H1 (cell line): ENCODE data around the gene COL26A1. TPM values are rescaled to one million over a fixed set of nuclear protein-coding genes. Genes with fewer than 3 reads are reported as not detected.

Experiments
- CTCF ChIA-PET: fragments of 300-600 bp; sonication (Branson Sonifier 250); formaldehyde crosslinking; loops from one replicate; lab custom pipeline; 2021; ENCODE audit not compliant: partially characterized antibody; lab: Charles Lee
- POLR2A ChIA-PET: fragments of 300-600 bp; sonication (Branson Sonifier 250); formaldehyde crosslinking; loops from one replicate; lab custom pipeline; 2021; ENCODE audit warnings: inconsistent platforms; ENCODE audit not compliant: partially characterized antibody; lab: Charles Lee
- DNase-seq, 2 experiments: peaks; one replicate each; pipeline versions ENCODE4 v3.0.0 to v3.0.0-alpha.2; 2010 to 2022; ENCODE audit warnings: low spot score in 2 of 2, low read depth in 1 of 2, mixed read lengths in 1 of 2
- FAIRE-seq: peaks from 2 replicates; lab custom pipeline; 2011; peaks lifted over from hg19 to GRCh38; lab: Jason Lieb, UNC
- H2AFZ ChIP-seq: 2 replicates; pipeline ENCODE4 v1.8.1; 2012; ENCODE audit warnings: low read length, inconsistent platforms
- H2AK5ac ChIP-seq: 2 replicates; pipeline ENCODE4 v1.6.1; 2013; ENCODE audit warnings: low read depth, low read length
- H2BK120ac ChIP-seq: replicated peaks from 2 replicates; pipeline ENCODE3; 2013; ENCODE audit warnings: low read depth, low read length, inconsistent platforms
- H2BK12ac ChIP-seq: 2 replicates; pipeline ENCODE4 v1.6.1; 2013; ENCODE audit warnings: low read depth, low read length
- H2BK15ac ChIP-seq: 2 replicates; pipeline ENCODE4 v1.6.1; 2013; ENCODE audit warnings: low read length
- H2BK20ac ChIP-seq: 2 replicates; pipeline ENCODE4 v1.6.1; 2013; ENCODE audit warnings: low read length
- H2BK5ac ChIP-seq: 2 replicates; pipeline ENCODE4 v1.6.1; 2013; ENCODE audit warnings: low read depth, low read length
- H3K14ac ChIP-seq: 2 replicates; pipeline ENCODE4 v1.6.1; 2013; ENCODE audit warnings: inconsistent platforms; ENCODE audit not compliant: insufficient read length
- H3K18ac ChIP-seq: 2 replicates; pipeline ENCODE4 v1.6.1; 2013; ENCODE audit warnings: low read length; ENCODE audit errors: extremely low read depth
- H3K23ac ChIP-seq: 2 replicates; pipeline ENCODE4 v1.6.1; 2013; ENCODE audit warnings: inconsistent platforms; ENCODE audit not compliant: insufficient read length
- H3K23me2 ChIP-seq: 2 replicates; pipeline ENCODE4 v1.6.1; 2013; ENCODE audit warnings: low read depth, low read length
- H3K27ac ChIP-seq: 2 replicates; pipeline ENCODE4 v1.6.1; 2011; ENCODE audit warnings: low read depth, low read length, inconsistent platforms
- H3K27me3 ChIP-seq, 4 experiments: replicated peaks in 1 of 4; 1 replicate in 1 of 4; 2 replicates in 3 of 4; pipeline versions ENCODE4 v1.6.1 to v1.8.1; 2011 to 2013; ENCODE audit warnings: low read length in 3 of 4, mild to moderate bottlenecking in 3 of 4, inconsistent platforms in 2 of 4, mixed read lengths in 2 of 4, moderate library complexity in 1 of 4; ENCODE audit not compliant: control insufficient read depth in 3 of 4, insufficient read depth in 3 of 4; ENCODE audit errors: extremely low read depth in 1 of 4
- H3K36me3 ChIP-seq, 4 experiments: 2 replicates each; pipeline versions ENCODE4 v1.6.1 to v1.8.1; 2011 to 2013; ENCODE audit warnings: mild to moderate bottlenecking in 4 of 4, low read length in 3 of 4, moderate library complexity in 2 of 4, control low read depth in 1 of 4, inconsistent platforms in 1 of 4; ENCODE audit not compliant: insufficient read depth in 4 of 4, control insufficient read depth in 2 of 4
- H3K4ac ChIP-seq: replicated peaks from 2 replicates; pipeline ENCODE3; 2013; ENCODE audit warnings: low read length, low read depth, mixed read lengths, inconsistent platforms; ENCODE audit not compliant: insufficient read length
- H3K4me1 ChIP-seq, 4 experiments: replicated peaks in 1 of 4; 1 replicate in 1 of 4; 2 replicates in 3 of 4; pipeline versions ENCODE4 v1.6.1 to v1.8.1; 2011 to 2013; ENCODE audit warnings: low read length in 3 of 4, inconsistent platforms in 2 of 4, mixed read lengths in 1 of 4; ENCODE audit not compliant: insufficient read depth in 4 of 4, control insufficient read depth in 3 of 4
- H3K4me2 ChIP-seq, 2 experiments: 2 replicates each; pipeline versions ENCODE4 v1.6.1 to v1.8.1; 2011 to 2013; ENCODE audit warnings: low read depth in 2 of 2, low read length in 2 of 2, control low read depth in 1 of 2, inconsistent platforms in 1 of 2, mild to moderate bottlenecking in 1 of 2; ENCODE audit not compliant: insufficient read depth in 1 of 2
- H3K4me3 ChIP-seq, 4 experiments: fragments of 200-600, 300-600 bp in 1 of 4; sonication (generic), shearing (Covaris generic), sonication (Bioruptor Twin) in 1 of 4; 2 replicates each; pipeline versions ENCODE4 v1.5.1 to v1.8.1; 2011 to 2016; ENCODE audit warnings: low read length in 4 of 4, low read depth in 3 of 4, control low read depth in 2 of 4, inconsistent platforms in 2 of 4, mild to moderate bottlenecking in 2 of 4, mixed read lengths in 1 of 4, moderate library complexity in 1 of 4; ENCODE audit not compliant: insufficient read depth in 2 of 4; ENCODE audit errors: extremely low read depth in 1 of 4
- H3K56ac ChIP-seq: replicated peaks from 2 replicates; pipeline ENCODE3; 2013; ENCODE audit warnings: low read depth, mild to moderate bottlenecking, mixed read lengths, low read length, inconsistent platforms; ENCODE audit not compliant: insufficient read length
- H3K79me1 ChIP-seq: 2 replicates; pipeline ENCODE4 v1.6.1; 2013; ENCODE audit warnings: low read depth, low read length, control low read depth
- H3K79me2 ChIP-seq, 2 experiments: 2 replicates each; pipeline versions ENCODE4 v1.6.1 to v1.8.1; 2012 to 2013; ENCODE audit warnings: low read length in 2 of 2, mild to moderate bottlenecking in 2 of 2, inconsistent platforms in 1 of 2; ENCODE audit not compliant: insufficient read depth in 2 of 2, control insufficient read depth in 1 of 2
- H3K9ac ChIP-seq, 4 experiments: replicated peaks in 1 of 4; 1 replicate in 1 of 4; 2 replicates in 3 of 4; pipeline versions ENCODE4 v1.6.1 to v1.8.1; 2011 to 2013; ENCODE audit warnings: low read depth in 3 of 4, low read length in 3 of 4, control low read depth in 2 of 4, mild to moderate bottlenecking in 2 of 4, moderate library complexity in 2 of 4, inconsistent platforms in 1 of 4; ENCODE audit errors: extremely low read depth in 1 of 4
- H3K9me3 ChIP-seq, 2 experiments: 2 replicates each; pipeline versions ENCODE4 v1.6.1 to v1.8.1; 2012 to 2013; ENCODE audit warnings: mild to moderate bottlenecking in 2 of 2, moderate library complexity in 2 of 2, control low read depth in 1 of 2, inconsistent platforms in 1 of 2, low read depth in 1 of 2, low read length in 1 of 2, mixed read lengths in 1 of 2; ENCODE audit not compliant: insufficient read depth in 2 of 2
- H4K20me1 ChIP-seq, 2 experiments: replicated peaks in 1 of 2; 2 replicates each; pipeline versions ENCODE3 to v1.8.1; 2011 to 2013; ENCODE audit warnings: inconsistent platforms in 2 of 2, low read length in 2 of 2, mild to moderate bottlenecking in 1 of 2; ENCODE audit not compliant: insufficient read depth in 2 of 2, control insufficient read depth in 1 of 2
- H4K5ac ChIP-seq: 2 replicates; pipeline ENCODE4 v1.6.1; 2013; ENCODE audit warnings: low read length, low read depth, mixed read lengths, inconsistent platforms; ENCODE audit not compliant: insufficient read length
- H4K8ac ChIP-seq: 2 replicates; pipeline ENCODE4 v1.8.0; 2013; ENCODE audit warnings: mild to moderate bottlenecking, moderate library complexity, low read length, inconsistent platforms; ENCODE audit not compliant: insufficient read depth; ENCODE audit errors: extremely low read depth
- H4K91ac ChIP-seq: replicated peaks from 2 replicates; pipeline ENCODE3; 2013; ENCODE audit warnings: low read length, mixed read lengths, inconsistent platforms; ENCODE audit not compliant: insufficient read length
- BRCA1 ChIP-seq: IDR thresholded peaks from 2 replicates; pipeline ENCODE4 v1.6.1; 2012; ENCODE audit warnings: low read depth, low read length, improper control_type of control experiment
- GTF2F1 ChIP-seq: IDR thresholded peaks from 2 replicates; pipeline ENCODE4 v1.6.1; 2012; ENCODE audit warnings: low read depth, low read length, improper control_type of control experiment, borderline replicate concordance
- MAFK ChIP-seq: IDR thresholded peaks from 2 replicates; pipeline ENCODE4 v1.6.1; 2012; ENCODE audit warnings: low read depth, mild to moderate bottlenecking, improper control_type of control experiment, low read length
- TCF12 ChIP-seq: IDR thresholded peaks from 2 replicates; pipeline ENCODE4 v1.6.1; 2011; ENCODE audit warnings: low read depth, mild to moderate bottlenecking, low read length
- ZNF274 ChIP-seq: IDR thresholded peaks from 2 replicates; pipeline ENCODE4 v1.7.0; 2012; ENCODE audit warnings: low read length, borderline replicate concordance; ENCODE audit errors: extremely low read depth
- WGBS, 2 experiments: shearing (Covaris generic) in 1 of 2; methylation state at CpG; one replicate each; pipeline versions ENCODE4 v1.1.6 to v1.1.7; 2013 to 2015; ENCODE audit warnings: low lambda C conversion rate in 2 of 2, mixed read lengths in 2 of 2, inconsistent platforms in 1 of 2, low coverage in 1 of 2, missing lambda C conversion rate in 1 of 2; ENCODE audit not compliant: insufficient replicate concordance in 2 of 2, insufficient coverage in 1 of 2, insufficient read length in 1 of 2; ENCODE audit errors: extremely low coverage in 1 of 2, missing lambda C conversion rate in 1 of 2; 5-methylcytosine and 5-hydroxymethylcytosine counted together
- polyA plus RNA-seq, 7 experiments: library from polyadenylated mRNA; depleted of rRNA in 3 of 7; stranded (reverse) in 5 of 7; unstranded in 2 of 7; fragments of >200 nt in 5 of 7; fragments of 200-250 nt in 2 of 7; gene quantifications; 1 replicate in 5 of 7; 2 replicates in 1 of 7; 4 replicates in 1 of 7; pipeline versions ENCODE4 v1.2.1 to v1.2.3, GENCODE V29; 2011 to 2013; ENCODE audit warnings: missing spikeins in 2 of 7, mixed read lengths in 2 of 7
- total RNA-seq: library from RNA; stranded (reverse); fragmentation: NEBNext Ultra II Directional; extraction: Animal tissue kit (Norgen Biotek cat#: 25700); gene quantifications from 2 replicates; pipeline ENCODE4 v1.2.1, GENCODE V29; 2021
- TF ChIP-seq, protein P1 (sequence below): IDR thresholded peaks from 2 replicates; pipeline ENCODE4 v1.6.1; 2011; ENCODE audit warnings: low read length, improper control_type of control experiment
- TF ChIP-seq, protein P2 (sequence below): IDR thresholded peaks from 2 replicates; pipeline ENCODE4 v1.6.1; 2012; ENCODE audit warnings: low read length, inconsistent platforms

The COL26A1 gene
- total and polyA plus RNA-seq, 2 of the 8 experiments (the other 6 are each of a cell fraction or from before 2014, with no cell fraction given), result 51.1 to 68.8 TPM

DNA sequence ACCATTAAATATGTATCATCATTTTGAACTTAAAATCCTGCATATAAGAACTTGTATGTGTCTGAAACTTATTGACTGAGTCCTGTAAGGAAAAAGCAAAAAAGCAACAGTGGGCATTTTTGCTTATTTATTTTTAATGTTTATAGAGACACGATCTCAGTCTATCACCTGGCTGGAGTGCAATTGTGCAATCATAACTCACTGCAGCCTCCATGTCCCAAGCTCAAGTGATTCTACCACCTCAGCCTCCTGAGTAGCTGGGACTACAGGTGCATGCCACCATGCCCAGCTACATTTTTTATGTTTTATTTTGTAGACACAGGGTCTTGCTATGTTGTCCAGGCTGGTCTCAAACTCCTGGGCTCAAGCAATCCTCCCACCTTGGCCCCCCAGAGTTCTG is 234.2 kb downstream of the COL26A1 start:
- H2BK12ac ChIP-seq, result no peak overlapping the region
- no peak overlapping the region for H3K23ac ChIP-seq
- FAIRE-seq (no peak), DNase-seq (no peak)
- H3K4me2 ChIP-seq, result no peak overlapping the region
- H3K4me3 ChIP-seq, result no peak overlapping the region
- CTCF ChIA-PET, result interaction anchor here (0.6 to 2.5 kb wide), 4 partner anchors 10 to 681 kb away, joined by 3 to 12 read pairs (median 4); no protein-coding TSS in a partner anchor
- H3K27me3 ChIP-seq, result no peaks in the 10 kb centered on the region
- no peak overlapping the region for H2BK20ac ChIP-seq
- H4K20me1 ChIP-seq, result peaks cover 0 to 5% of the 10 kb centered on the region in 2 experiments
- no peak overlapping the region for H2BK120ac ChIP-seq
- no peak for TF ChIP-seq GTF2F1
- TF ChIP-seq ZNF274, result no peak
- TF ChIP-seq, protein P1, sequence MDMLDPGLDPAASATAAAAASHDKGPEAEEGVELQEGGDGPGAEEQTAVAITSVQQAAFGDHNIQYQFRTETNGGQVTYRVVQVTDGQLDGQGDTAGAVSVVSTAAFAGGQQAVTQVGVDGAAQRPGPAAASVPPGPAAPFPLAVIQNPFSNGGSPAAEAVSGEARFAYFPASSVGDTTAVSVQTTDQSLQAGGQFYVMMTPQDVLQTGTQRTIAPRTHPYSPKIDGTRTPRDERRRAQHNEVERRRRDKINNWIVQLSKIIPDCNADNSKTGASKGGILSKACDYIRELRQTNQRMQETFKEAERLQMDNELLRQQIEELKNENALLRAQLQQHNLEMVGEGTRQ, result no peak
- no peak for TF ChIP-seq BRCA1
- TF ChIP-seq MAFK, result no peak
- no peak for TF ChIP-seq TCF12
- TF ChIP-seq, protein P2, sequence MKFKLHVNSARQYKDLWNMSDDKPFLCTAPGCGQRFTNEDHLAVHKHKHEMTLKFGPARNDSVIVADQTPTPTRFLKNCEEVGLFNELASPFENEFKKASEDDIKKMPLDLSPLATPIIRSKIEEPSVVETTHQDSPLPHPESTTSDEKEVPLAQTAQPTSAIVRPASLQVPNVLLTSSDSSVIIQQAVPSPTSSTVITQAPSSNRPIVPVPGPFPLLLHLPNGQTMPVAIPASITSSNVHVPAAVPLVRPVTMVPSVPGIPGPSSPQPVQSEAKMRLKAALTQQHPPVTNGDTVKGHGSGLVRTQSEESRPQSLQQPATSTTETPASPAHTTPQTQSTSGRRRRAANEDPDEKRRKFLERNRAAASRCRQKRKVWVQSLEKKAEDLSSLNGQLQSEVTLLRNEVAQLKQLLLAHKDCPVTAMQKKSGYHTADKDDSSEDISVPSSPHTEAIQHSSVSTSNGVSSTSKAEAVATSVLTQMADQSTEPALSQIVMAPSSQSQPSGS, result no peak
- POLR2A ChIA-PET, result interaction anchor here (1.0 to 1.9 kb wide), 2 partner anchors 10 to 22 kb away, joined by 3 to 7 read pairs; no protein-coding TSS in a partner anchor
- no peak overlapping the region for H3K9ac ChIP-seq
- H2BK15ac ChIP-seq, result no peak overlapping the region
- no peaks in the 10 kb centered on the region for H3K9me3 ChIP-seq
- H2AK5ac ChIP-seq, result no peak overlapping the region
- no peaks in the 10 kb centered on the region for H3K79me1 ChIP-seq
- peaks cover 0 to 6% (median under 1%) of the 10 kb centered on the region in 4 experiments; a peak in 3 of 7 replicates for H3K4me1 ChIP-seq
- no peak overlapping the region for H4K8ac ChIP-seq
- no peak overlapping the region for H3K27ac ChIP-seq
- no peaks in the 10 kb centered on the region for H3K36me3 ChIP-seq
- no peak overlapping the region for H2BK5ac ChIP-seq
- H3K4ac ChIP-seq, result no peak overlapping the region
- no peak overlapping the region for H4K91ac ChIP-seq
- H3K79me2 ChIP-seq, result no peaks in the 10 kb centered on the region
- H3K14ac ChIP-seq, result no peak overlapping the region
- H3K18ac ChIP-seq, result no peak overlapping the region
- no peak overlapping the region for H4K5ac ChIP-seq
- WGBS, 2 experiments, result 100% methylated on average over 1 of the region's 1 CpG; no CpG with 5 or more reads in 1 of the 2 experiments
- H2AFZ ChIP-seq, result no peak overlapping the region
- H3K56ac ChIP-seq, result no peak overlapping the region
- peaks cover 4% of the 10 kb centered on the region; the same call in 1 of the 2 replicates for H3K23me2 ChIP-seq
